ENCODE results near the gene HEATR5A.
A peak's percentile ranks its signal among the peaks of the same experiment; 100 is the strongest.
"Not testable (repeated sequence)": the region's sequence is repeated elsewhere in the genome, so short reads cannot be mapped to it uniquely, and the experiment has no call there.

Gene HEATR5A

DNA sequence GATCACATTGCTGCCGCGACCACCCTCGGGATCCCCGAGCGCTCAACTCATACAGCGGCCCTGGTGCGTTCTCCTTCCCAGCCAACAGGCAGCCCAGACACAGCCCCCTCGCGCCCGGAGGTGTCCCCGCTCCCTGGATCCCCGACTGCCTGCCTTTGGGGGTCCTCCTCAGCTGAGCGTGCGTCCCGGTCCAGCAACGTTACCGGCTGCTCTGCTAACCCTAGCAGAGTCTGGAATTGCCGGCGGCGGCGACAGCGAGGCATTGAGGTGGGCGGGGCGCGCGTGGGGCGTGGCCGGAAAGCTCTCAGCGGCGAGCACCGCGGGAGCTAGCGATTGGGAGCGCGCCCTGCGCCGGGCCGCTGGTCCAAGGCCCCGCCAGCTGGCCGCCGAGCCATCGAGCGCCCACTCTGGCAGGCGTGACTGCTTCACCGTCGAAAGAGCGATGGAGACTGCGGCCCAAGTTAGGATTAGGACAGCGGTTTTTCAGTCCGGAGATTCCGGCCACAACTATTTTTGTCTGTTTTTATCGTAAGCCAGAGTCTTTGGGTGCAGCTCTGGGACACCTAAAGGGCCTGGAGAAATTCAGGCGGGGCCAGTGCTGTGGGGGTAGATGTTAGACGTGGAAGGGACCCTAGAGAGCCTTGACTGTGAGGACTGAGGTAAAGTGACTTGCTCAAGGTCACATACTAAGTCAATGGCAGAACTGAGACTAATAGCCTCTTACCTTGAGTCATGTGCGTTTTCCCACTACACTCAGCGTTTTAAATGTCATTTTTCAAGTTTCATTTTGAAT is at the start of gene HEATR5A:
Gene HEATR5A (minus strand): TSS at position 232 of the 793 bp plus-strand sequence. CDS start 17,575 bp downstream, outside the sequence.
- ATAC-seq (peak; percentile 92), DNase-seq (peak; percentile 94)

- DNase-seq (no peak), ATAC-seq (no peak)
Observed at GRCh38 chr14:31466554-31466953, 46.2 kb upstream of the HEATR5A start.

DNA sequence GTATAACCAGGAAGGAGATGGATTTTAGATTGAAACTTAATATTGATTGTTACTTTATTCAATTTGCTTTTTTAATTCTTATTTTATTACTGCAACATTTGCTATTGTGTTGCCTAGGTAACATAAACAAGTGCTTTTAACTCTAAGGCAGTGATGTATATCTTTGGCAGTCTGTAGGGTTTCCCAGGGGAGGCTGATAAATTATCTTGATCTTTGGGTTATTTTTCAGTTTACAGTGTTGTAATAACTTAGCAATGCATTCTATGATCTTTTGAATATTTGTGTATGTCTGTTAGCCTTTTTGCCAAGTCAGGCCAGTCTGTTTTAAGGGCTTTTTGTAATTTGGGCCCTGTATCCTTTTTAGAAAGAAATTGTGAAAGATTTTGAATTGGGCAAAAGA is 44.8 kb upstream of the HEATR5A start:
- DNase-seq, result no peak
- ATAC-seq, result no peak

DNA sequence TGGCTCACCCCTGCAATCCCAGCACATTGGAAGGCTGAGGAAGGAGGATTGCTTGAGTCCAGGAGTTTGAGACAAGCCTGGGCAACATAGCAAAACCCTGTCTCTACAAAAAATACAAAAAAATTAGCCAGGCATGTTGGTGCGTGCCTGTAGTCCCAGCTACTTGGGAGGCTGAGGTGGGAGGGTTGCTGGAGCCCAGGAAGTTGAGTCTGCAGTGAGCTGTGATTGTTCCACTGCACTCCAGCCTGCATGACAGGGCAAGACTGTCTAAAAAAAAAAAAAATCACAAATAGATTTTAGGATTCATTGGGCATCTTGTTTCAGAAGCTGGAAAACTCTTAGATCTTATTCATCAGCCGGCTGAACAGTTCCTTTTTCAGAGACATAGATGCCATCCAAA is 42.1 kb upstream of the HEATR5A start:
- DNase-seq, ATAC-seq: not testable (repeated sequence)

DNA sequence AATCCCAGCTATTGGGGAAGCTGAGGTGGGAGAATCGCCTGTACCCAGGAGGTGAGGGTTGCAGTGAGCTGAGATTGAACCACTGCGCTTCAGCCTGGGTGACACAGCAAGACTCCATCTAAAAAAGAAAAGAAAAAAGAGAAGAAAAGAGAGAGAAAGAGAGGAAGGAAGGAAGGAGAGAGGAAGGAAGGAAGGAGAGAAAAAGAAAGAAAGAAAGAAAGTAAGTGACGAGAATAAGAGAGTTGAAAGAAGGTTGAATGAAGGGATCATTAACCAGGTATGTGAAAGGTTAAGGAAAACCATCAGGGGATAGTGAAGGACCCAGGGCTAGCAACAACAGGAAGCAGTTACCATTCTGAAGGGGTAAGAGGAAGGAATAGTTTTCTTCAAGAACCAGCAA is 41.2 kb upstream of the HEATR5A start:
- ATAC-seq, result no peak

GRCh38 chr14:31457665-31458659 is 37.6 kb upstream of the HEATR5A start:
- DNase-seq (no peak), ATAC-seq (no peak)

More for the DNA sequence above, 41.2 kb upstream of the HEATR5A start:
- no peak for DNase-seq

- peak; percentile 93 for DNase-seq
- peak; percentile 99 for ATAC-seq
Observed at GRCh38 chr14:31456841-31457664, 36.7 kb upstream of the HEATR5A start, which contains the start of gene DTD2. Gene DTD2 (minus strand): TSS chr14:31457506. CDS start chr14:31457393, 113 bp downstream.

DNA sequence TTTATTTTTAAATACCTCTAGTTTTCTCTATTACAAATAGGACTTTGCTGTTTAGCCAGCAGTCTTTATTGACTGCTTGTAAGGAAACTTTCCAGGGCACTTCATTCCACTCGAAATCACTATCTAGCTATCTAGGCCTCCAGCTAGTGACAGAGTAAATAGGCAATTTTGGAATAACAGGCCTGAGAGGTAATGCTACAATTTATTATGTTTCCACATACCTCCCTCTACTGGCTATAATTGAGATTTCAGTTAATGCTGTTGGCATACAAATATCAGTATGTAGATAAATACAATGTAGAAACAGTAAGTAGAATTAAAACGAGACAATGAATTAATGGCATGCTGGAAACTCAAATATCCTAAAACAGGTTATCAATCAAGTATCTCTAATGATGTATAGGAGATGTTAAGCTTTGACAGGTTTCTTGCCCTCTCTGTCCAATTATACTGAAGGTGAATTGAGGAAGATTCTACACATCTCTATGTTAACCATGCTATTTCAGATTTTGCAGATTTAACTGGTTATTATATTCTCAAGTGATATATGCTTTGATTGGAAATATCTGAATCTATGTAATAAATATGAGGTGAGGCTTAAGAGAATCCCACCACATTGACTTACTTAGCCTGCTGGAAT is 29.7 kb upstream of the HEATR5A start:
- no peak for DNase-seq
- ATAC-seq, result no peak

- ATAC-seq, result no peak
Observed at GRCh38 chr14:31449136-31449535, 28.8 kb upstream of the HEATR5A start.

GRCh38 chr14:31445703-31446102 is 25.4 kb upstream of the HEATR5A start:
- DNase-seq (no peak), ATAC-seq (no peak)

More at GRCh38 chr14:31449136-31449535, 28.8 kb upstream of the HEATR5A start:
- no peak for DNase-seq

DNA sequence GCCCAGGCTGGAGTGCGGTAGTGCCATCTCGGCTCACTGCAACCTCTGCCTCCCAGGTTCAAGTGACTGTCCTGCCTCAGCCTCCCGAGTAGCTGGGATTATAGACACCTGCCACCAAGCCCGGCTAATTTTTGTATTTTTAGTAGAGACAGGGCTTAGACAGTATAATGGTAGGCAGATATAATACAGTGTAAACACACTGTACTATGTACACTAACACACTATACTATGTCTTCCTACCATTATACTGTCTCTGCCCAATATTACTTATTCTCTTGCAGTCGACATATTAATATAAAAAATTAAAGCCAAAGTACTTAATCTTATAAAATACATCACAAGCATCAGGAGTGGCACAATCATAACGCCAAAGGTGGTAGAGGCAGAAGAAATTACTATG is 21.9 kb upstream of the HEATR5A start:
- no peak for DNase-seq
- ATAC-seq, result no peak

- DNase-seq, result no peak
- no peak for ATAC-seq
Observed at GRCh38 chr14:31441273-31442111, 21.1 kb upstream of the HEATR5A start.

GRCh38 chr14:31440280-31440679 is 19.9 kb upstream of the HEATR5A start:
- no peak for DNase-seq
- no peak for ATAC-seq

- no peak for ATAC-seq
- DNase-seq, result no peak
Observed at GRCh38 chr14:31439561-31439960, 19.2 kb upstream of the HEATR5A start.

DNA sequence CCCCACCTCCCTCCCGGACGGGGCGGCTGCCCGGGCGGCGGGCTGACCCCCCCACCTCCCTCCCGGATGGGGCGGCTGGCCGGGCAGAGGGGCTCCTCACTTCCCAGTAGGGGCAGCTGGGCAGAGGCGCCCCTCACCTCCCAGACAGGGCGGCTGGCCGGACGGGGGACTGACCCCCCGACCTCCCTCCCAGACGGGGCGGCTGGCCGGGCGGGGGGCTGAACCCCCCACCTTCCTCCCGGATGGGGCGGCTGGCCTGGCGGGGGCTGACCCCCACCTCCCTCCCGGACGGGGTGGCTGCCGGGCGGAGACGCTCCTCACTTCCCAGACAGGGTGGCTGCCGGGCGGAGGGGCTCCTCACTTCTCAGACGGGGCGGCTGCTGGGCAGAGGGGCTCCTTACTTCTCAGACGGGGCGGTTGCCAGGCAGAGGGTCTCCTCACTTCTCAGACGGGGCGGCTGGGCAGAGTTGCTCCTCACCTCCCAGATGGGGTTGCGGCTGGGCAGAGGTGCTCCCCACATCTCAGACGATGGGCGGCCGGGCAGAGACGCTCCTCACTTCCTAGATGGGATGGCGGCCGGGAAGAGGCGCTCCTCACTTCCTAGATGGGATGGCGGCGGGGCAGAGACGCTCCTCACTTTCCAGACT is 16.8 kb upstream of the HEATR5A start:
- not testable (repeated sequence) for DNase-seq, ATAC-seq

GRCh38 chr14:31435276-31435675 is 14.9 kb upstream of the HEATR5A start:
- no peak for DNase-seq

DNA sequence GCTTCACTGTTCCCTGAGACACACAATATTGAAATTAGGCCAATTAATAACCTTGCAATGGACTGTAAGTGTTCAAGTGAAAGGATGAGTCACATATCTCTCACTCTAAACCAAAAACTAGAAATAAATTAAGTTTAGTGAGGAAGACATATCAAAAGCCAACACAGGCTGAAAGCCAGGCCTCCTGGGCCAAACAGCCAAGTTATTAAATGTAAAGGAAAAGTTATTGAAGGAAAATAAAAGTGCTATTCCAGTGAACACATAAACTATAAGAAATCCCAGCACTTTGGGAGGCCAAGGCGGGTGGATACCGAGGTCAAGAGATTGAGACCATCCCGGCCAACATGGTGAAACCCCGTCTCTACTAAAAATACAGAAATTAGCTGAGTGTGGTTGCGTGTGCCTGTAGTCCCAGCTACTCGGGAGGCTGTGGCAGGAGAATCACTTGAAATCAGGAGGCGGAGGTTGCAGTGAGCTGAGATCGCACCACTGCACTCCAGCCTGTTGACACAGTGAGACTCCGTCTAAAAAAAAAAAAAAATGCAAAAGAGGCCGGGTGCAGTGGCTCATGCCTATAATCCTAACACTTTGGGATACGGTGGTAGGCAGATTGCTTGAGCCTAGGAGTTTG is 10.4 kb upstream of the HEATR5A start:
- ATAC-seq, result no peak

More at GRCh38 chr14:31435276-31435675, 14.9 kb upstream of the HEATR5A start:
- no peak for ATAC-seq

GRCh38 chr14:31429791-31430190 is 9.4 kb upstream of the HEATR5A start:
- DNase-seq (no peak), ATAC-seq (peak; percentile 89)

More for the DNA sequence above, 10.4 kb upstream of the HEATR5A start:
- no peak for DNase-seq

DNA sequence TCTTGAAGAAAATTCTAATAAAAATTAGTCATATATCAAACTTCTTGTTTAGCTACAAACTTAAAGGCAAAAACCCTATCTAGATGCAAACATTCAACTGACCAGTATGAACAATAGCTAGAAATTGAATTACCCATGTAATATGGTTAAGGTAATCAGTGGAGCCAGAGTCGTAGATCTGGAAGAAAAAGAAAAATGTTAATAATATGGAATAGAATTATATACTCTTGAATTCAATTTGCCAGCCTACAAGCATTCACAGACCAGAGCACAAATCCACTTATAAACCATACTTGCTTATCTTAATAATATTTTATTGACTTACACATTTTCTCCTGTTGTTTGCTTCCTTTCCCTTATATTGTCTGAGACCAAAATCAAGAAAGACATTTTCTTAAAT is 7.7 kb upstream of the HEATR5A start:
- ATAC-seq, result no peak
- DNase-seq, result no peak

All from stimulated activated naive CD8-positive, alpha-beta T cell treated with anti-CD3 and anti-CD28 coated beads, Interleukin-15, Interleukin-2, amounts not matched to agents 100 U/mL and 50 U/mL, for 24 hours (primary cell).